Activated gamma-delta T cell (primary cell): Measurements from ENCODE around the gene CROCC.

ENCODE experiments used
- DNase-seq: peaks from one replicate; lab custom pipeline; 2025; lab: John Stamatoyannopoulos, UW

The CROCC gene

GRCh38 chr1:16986560-16986959 lies 64.8 kb downstream of the CROCC start:
- no peak for DNase-seq

GRCh38 chr1:16986962-16987361 lies 65.2 kb downstream of the CROCC start:
- no peak for DNase-seq

GRCh38 chr1:16988210-16988609 lies 66.5 kb downstream of the CROCC start:
- DNase-seq: no peak

- DNase-seq: no peak
Observed at GRCh38 chr1:16989676-16990391, 68.1 kb downstream of the CROCC start.

GRCh38 chr1:16991571-16991970 lies 69.8 kb downstream of the CROCC start:
- DNase-seq: no peak

- no peak for DNase-seq
Observed at GRCh38 chr1:16992102-16992501, 70.4 kb downstream of the CROCC start.

- no peak for DNase-seq
Observed at GRCh38 chr1:16992675-16993074, 70.9 kb downstream of the CROCC start.

- no peak for DNase-seq
Observed at GRCh38 chr1:16993521-16994038, 71.8 kb downstream of the CROCC start.

- DNase-seq: no peak
Observed at GRCh38 chr1:16996845-16997244, 75.1 kb downstream of the CROCC start.

GRCh38 chr1:16998589-16998988 lies 76.9 kb downstream of the CROCC start:
- DNase-seq: no peak

GRCh38 chr1:16999863-17000262 lies 78.1 kb downstream of the CROCC start:
- DNase-seq: no peak

- no peak for DNase-seq
Observed at GRCh38 chr1:17001760-17002523, 80.2 kb downstream of the CROCC start.

- DNase-seq: no peak
Observed at GRCh38 chr1:17002524-17002902, 80.8 kb downstream of the CROCC start.

GRCh38 chr1:17004466-17005364 lies 83.0 kb downstream of the CROCC start:
- DNase-seq: no peak

GRCh38 chr1:17005365-17005740 lies 83.6 kb downstream of the CROCC start:
- DNase-seq: no peak

- DNase-seq: no peak
Observed at GRCh38 chr1:17007121-17007520, 85.4 kb downstream of the CROCC start.

GRCh38 chr1:17008208-17008855 lies 86.6 kb downstream of the CROCC start:
- no peak for DNase-seq

GRCh38 chr1:17009706-17010105 lies 88.0 kb downstream of the CROCC start:
- no peak for DNase-seq

- no peak for DNase-seq
Observed at GRCh38 chr1:17011092-17011438, 89.3 kb downstream of the CROCC start.

- DNase-seq: peak; percentile 73
Observed at GRCh38 chr1:17011439-17012307, 89.9 kb downstream of the CROCC start, which contains the start of gene ATP13A2. ATP13A2 (minus strand) TSS chr1:17011928; CDS start chr1:17011738, 190 bp downstream.
